Suppressor macrophage treated with lipopolysaccharide for 1 hour (primary cell): ENCODE data around the gene SAMD4A.

Experiments used
- DNase-seq, 3 donors: peaks; one replicate each; pipeline ENCODE4 v3.0.0-alpha.2; 2020 to 2022

SAMD4A gene

GRCh38 chr14:54632452-54632851, 65.5 kb downstream of the SAMD4A start:
- no peak for DNase-seq

- DNase-seq: no peak
These were observed 66.1 kb downstream of the SAMD4A start for GRCh38 chr14:54633076-54633475.

- DNase-seq: no peak
These were observed 70.6 kb downstream of the SAMD4A start for GRCh38 chr14:54637270-54638134.

- DNase-seq: peak; percentile 72 to 89 (median 79)
These were observed 71.2 kb downstream of the SAMD4A start for GRCh38 chr14:54638135-54638446.

- DNase-seq: no peak
These were observed 72.7 kb downstream of the SAMD4A start for GRCh38 chr14:54639611-54640010.

- DNase-seq: peak in 1 of 3 donors; percentile 52
These were observed 73.6 kb downstream of the SAMD4A start for GRCh38 chr14:54640506-54640905.

- no peak for DNase-seq
These were observed 75.2 kb downstream of the SAMD4A start for GRCh38 chr14:54642121-54642520.

GRCh38 chr14:54642801-54643695, 76.1 kb downstream of the SAMD4A start:
- peak; percentile 40 to 82 (median 66) for DNase-seq

- DNase-seq: peak in 2 of 3 donors; percentile 44 to 49
These were observed 76.8 kb downstream of the SAMD4A start for GRCh38 chr14:54643696-54644176.

- DNase-seq: peak in 2 of 3 donors; percentile 55 to 61
These were observed 78.7 kb downstream of the SAMD4A start for GRCh38 chr14:54645639-54646038.

GRCh38 chr14:54646626-54647025, 79.7 kb downstream of the SAMD4A start:
- DNase-seq: no peak

GRCh38 chr14:54647378-54647777, 80.5 kb downstream of the SAMD4A start:
- no peak for DNase-seq

- peak; percentile 33 to 78 (median 61) for DNase-seq
These were observed 82.1 kb downstream of the SAMD4A start for GRCh38 chr14:54649056-54649455.

GRCh38 chr14:54650331-54650958, 83.5 kb downstream of the SAMD4A start:
- DNase-seq: peak; percentile 94 to 99 (median 97)

- no peak for DNase-seq
These were observed 84.0 kb downstream of the SAMD4A start for GRCh38 chr14:54650959-54651351.

GRCh38 chr14:54651649-54652048, 84.7 kb downstream of the SAMD4A start:
- peak in 2 of 3 donors; percentile 35 to 51 for DNase-seq

GRCh38 chr14:54652188-54652587, 85.3 kb downstream of the SAMD4A start:
- peak in 2 of 3 donors; percentile 33 to 57 for DNase-seq

GRCh38 chr14:54652605-54653052, 85.7 kb downstream of the SAMD4A start:
- DNase-seq: no peak

- DNase-seq: peak; percentile 86 to 96 (median 88)
These were observed 87.0 kb downstream of the SAMD4A start for GRCh38 chr14:54653712-54654469.

- peak; percentile 47 to 67 (median 56) for DNase-seq
These were observed 87.7 kb downstream of the SAMD4A start for GRCh38 chr14:54654605-54655004.

- DNase-seq: no peak
These were observed 91.9 kb downstream of the SAMD4A start for GRCh38 chr14:54658836-54659235.

- DNase-seq: no peak
These were observed 92.4 kb downstream of the SAMD4A start for GRCh38 chr14:54659365-54659764.
